ENCODE data around the gene PSMD9. TPM values are rescaled to one million over a fixed set of nuclear protein-coding genes. Genes with fewer than 3 reads are reported as not detected.
"Not testable (repeated sequence)": the region's sequence is repeated elsewhere in the genome, so short reads cannot be mapped to it uniquely, and the experiment has no call there.

PSMD9 gene
- total RNA-seq, 4 donors from 2014 or later, result 2.4 to 312 (median 46.0) TPM

- Histone ChIP-seq H3K27ac (no peak overlapping the region), H3K4me3 (no peak overlapping the region), H3K27me3 (no peaks in the 10 kb centered on the region), H3K36me3 (no peaks in the 10 kb centered on the region), H3K9me3 (no peaks in the 10 kb centered on the region), H3K4me1 (no peaks in the 10 kb centered on the region)
- DNase-seq, result no peak
- TF ChIP-seq POLR2A (IDR thresholded peaks at IDR 0.05), result no peak
- TF ChIP-seq CTCF (IDR thresholded peaks at IDR 0.05), result no peak
- intact Hi-C loops (cut with DNase I; ENCODE audit: low total_unique reads), result no loop called here
These were observed 22.3 kb upstream of the PSMD9 start for GRCh38 chr12:121866331-121866730.

GRCh38 chr12:121869229-121869628 is 19.4 kb upstream of the PSMD9 start:
- H3K27me3 ChIP-seq; intact Hi-C loops (cut with DNase I; ENCODE audit: low total_unique reads); DNase-seq; H3K4me3 ChIP-seq; H3K36me3 ChIP-seq; H3K27ac ChIP-seq; H3K9me3 ChIP-seq; H3K4me1 ChIP-seq: not testable (repeated sequence)

- H3K27ac ChIP-seq, result no peak overlapping the region
- no peaks in the 10 kb centered on the region for H3K4me1 ChIP-seq
- H3K27me3 ChIP-seq, result no peaks in the 10 kb centered on the region
- H3K9me3 ChIP-seq, result no peaks in the 10 kb centered on the region
- TF ChIP-seq CTCF (IDR thresholded peaks at IDR 0.05) (no peak), POLR2A (IDR thresholded peaks at IDR 0.05) (no peak)
- H3K36me3 ChIP-seq, result no peaks in the 10 kb centered on the region
- no peak overlapping the region for H3K4me3 ChIP-seq
- no peak for DNase-seq
- intact Hi-C loops (cut with DNase I; ENCODE audit: low total_unique reads), result no loop called here
These were observed 17.1 kb upstream of the PSMD9 start for GRCh38 chr12:121871467-121871866.

- H3K27me3 ChIP-seq, result no peaks in the 10 kb centered on the region
- no peak for TF ChIP-seq POLR2A (IDR thresholded peaks at IDR 0.05)
- no peak for TF ChIP-seq CTCF (IDR thresholded peaks at IDR 0.05)
- DNase-seq, result peak; percentile 64 to 72
- intact Hi-C loops (cut with DNase I; ENCODE audit: low total_unique reads), result no loop called here
- no peaks in the 10 kb centered on the region for H3K36me3 ChIP-seq
- no peaks in the 10 kb centered on the region for H3K9me3 ChIP-seq
- no peak overlapping the region for H3K4me3 ChIP-seq
- H3K4me1 ChIP-seq, result no peaks in the 10 kb centered on the region
- H3K27ac ChIP-seq, result peak overlapping the region; percentile 46 to 65
These were observed 15.9 kb upstream of the PSMD9 start for GRCh38 chr12:121872546-121873215.

- intact Hi-C loops (cut with DNase I; ENCODE audit: low total_unique reads), result no loop called here
- no peaks in the 10 kb centered on the region for H3K4me1 ChIP-seq
- H3K36me3 ChIP-seq, result no peaks in the 10 kb centered on the region
- no peak for TF ChIP-seq POLR2A (IDR thresholded peaks at IDR 0.05)
- TF ChIP-seq CTCF (IDR thresholded peaks at IDR 0.05), result no peak
- H3K9me3 ChIP-seq, result no peaks in the 10 kb centered on the region
- DNase-seq, result no peak
- no peaks in the 10 kb centered on the region for H3K27me3 ChIP-seq
- no peak overlapping the region for H3K4me3 ChIP-seq
- H3K27ac ChIP-seq, result peak overlapping the region; percentile 46 to 65
These were observed 15.4 kb upstream of the PSMD9 start for GRCh38 chr12:121873216-121873569.

- Histone ChIP-seq H3K36me3 (no peaks in the 10 kb centered on the region), H3K9me3 (no peaks in the 10 kb centered on the region), H3K4me3 (no peak overlapping the region), H3K4me1 (no peaks in the 10 kb centered on the region), H3K27ac (no peak overlapping the region), H3K27me3 (no peaks in the 10 kb centered on the region)
- intact Hi-C loops (cut with DNase I; ENCODE audit: low total_unique reads), result no loop called here
- no peak for DNase-seq
- TF ChIP-seq POLR2A (IDR thresholded peaks at IDR 0.05) (no peak), CTCF (IDR thresholded peaks at IDR 0.05) (no peak)
These were observed 14.5 kb upstream of the PSMD9 start for GRCh38 chr12:121874071-121874470.

Measured in uterus (tissue), 4 donors.